ENCODE data around the gene C19orf47.

The C19orf47 gene, protein sequence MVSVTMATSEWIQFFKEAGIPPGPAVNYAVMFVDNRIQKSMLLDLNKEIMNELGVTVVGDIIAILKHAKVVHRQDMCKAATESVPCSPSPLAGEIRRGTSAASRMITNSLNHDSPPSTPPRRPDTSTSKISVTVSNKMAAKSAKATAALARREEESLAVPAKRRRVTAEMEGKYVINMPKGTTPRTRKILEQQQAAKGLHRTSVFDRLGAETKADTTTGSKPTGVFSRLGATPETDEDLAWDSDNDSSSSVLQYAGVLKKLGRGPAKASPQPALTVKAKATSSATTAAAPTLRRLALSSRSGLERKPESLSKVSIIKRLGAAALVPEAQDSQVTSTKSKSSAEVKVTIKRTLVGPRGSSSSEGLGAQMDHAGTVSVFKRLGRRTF

GRCh38 chr19:40348125-40348913 is at the start of gene C19orf47, which contains the start of gene PLD3:
C19orf47 (minus strand) TSS chr19:40348397; CDS start chr19:40341857, 6,540 bp downstream.
PLD3 (plus strand) TSS chr19:40348695; CDS start chr19:40366484, 17,789 bp downstream.
- DNase-seq: peak; percentile 100

- no peak for DNase-seq
Observed at GRCh38 chr19:40397568-40397906, 49.3 kb upstream of the C19orf47 start.

DNA sequence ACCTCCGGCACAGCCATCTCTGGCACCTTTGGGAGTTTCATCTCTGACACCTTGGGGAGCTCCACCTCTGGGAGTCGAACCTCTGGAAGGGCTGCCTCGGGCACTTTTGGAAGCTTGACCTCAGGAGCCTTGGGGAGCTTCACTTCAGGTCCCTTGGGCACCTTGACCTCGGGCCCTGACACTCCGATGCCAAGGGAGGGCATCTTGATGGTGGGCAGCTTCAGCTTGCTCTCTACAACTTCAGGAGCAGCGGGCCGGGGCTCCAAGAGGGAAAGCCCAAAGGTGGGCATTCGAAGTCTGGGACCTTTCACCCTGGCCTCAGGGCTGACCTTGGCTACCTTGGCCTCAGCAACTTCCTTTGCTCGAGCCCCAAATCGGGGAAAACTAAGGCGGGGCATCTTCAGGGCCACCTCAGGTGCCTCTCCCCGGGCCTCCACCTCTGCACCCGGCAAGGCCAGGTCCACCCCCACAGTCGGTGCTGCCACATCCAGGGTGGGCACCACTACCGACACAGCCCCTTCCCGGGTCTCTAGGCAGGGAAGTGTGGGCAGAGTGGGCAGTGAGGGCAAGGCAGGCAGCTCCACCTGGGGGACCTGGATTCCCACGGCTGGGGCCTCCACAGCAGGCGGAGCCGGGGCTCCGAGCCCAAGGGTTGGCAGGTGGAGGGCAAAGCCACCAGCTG is 48.8 kb upstream of the C19orf47 start:
- DNase-seq: no peak

DNA sequence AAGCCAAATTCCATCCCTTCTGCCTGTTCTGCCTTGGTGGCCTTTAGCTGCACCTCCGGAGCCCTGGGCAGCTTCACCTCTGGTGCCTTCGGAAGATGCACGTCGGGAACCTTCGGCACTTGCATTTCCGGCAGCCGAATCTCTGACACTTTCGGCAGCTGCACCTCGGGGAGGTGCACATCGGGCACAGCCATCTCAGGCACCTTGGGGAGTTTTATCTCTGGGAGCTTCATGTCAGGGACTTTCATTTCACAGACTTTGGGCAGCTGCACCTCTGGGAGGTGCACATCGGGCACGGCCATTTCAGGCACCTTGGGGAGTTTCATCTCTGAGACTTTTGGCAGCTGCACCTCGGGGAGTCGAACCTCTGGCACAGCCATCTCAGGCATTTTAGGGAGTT is 47.8 kb upstream of the C19orf47 start:
- no peak for DNase-seq

- DNase-seq: no peak
Observed at GRCh38 chr19:40394816-40395210, 46.6 kb upstream of the C19orf47 start.

DNA sequence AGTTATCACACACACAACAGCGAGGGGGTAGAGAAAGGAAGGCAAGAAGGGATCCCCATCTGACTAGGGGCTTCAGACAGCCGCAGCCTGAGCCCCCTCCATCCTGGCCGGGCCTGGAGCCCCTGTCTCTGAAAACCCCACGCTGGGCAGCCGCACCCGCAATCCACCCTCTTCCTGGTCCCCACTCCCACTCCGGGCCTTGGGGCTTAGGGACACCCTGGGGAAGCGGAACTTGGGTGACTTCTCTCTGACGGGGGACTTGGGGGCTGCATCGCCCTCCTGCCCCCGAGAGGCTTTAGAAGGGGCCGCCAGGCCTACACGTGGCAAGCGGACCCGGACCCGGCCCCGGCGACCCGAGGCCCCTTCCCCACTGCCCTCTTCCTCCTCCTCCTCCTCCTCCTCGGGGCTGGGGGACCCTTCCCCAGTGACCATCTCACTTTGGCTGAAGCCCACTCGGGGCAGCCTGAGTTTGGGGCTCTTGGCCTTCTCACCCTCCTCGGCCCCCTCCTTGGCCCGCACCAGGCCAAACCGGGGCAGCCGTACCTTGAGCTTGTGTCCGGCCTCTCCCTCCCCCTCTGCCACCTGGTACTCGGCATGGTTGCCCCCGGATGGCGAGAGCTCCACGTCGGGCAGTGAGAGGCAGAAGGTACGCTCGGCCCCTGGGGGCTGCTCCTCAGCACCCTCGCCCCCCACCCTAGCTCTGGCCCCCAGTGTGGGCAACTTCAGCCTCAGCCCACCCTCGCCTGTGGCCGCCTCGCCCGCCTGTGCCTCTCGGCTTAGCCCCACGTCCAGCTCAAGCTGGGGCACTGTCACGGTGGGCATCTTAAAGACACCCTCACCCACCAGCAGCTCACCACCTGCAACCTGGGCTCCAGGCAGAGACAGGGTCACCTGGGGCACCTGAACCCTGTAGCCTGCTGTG is 46.0 kb upstream of the C19orf47 start:
- DNase-seq: no peak

DNA sequence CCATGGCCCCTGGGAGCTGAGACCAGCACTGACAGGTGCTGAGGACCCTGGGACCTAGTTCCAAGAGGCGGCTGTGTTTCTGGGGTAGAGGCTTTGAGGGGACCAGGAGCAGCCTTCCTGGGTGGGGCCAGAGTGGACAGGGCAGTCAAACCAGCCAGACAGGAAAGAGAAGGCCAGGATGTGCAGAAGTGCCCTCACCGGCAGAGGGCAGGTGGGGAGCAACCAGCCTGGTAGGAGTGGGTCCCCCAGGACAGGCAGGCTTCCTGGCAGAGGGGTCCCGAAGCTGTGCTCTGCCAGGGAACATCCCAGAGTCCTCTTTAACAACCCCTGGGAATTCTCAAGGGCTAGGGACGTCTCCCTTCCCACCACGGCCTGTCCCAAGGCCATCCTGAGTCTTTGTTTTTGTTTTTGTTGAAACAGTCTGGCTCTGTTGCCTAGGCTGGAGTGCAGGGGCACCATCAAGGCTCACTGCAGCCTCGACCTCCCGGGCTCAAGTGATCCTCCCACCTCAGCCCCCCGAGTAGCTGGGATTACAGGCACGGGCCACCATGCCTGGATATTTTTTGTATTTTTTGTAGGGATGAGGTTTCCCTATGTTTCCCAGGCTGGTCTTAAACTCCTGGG is 44.8 kb upstream of the C19orf47 start:
- peak; percentile 76 for DNase-seq

DNA sequence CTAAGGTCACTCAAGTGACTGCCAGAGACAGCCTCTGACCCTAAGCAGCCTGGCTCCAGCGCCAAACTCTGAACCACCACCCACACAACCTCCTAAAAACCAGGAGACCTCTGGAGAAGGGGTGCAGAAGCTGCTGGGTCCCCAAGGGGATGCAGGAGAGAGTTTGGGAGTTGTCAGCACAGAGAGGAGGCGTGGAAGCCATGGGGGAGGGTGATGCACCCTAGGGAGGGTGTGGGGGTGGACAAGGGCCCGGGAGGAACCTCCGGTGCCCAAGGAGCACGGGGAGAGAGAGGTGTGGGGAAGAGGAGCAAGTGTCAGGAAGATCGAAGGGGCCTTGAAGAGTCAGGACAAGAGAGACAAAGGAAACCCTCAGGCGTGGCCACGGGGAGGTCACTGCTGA is 43.9 kb upstream of the C19orf47 start:
- DNase-seq: no peak

- no peak for DNase-seq
Observed at GRCh38 chr19:40390084-40390742, 42.0 kb upstream of the C19orf47 start, which contains the start of gene HIPK4. HIPK4 (minus strand) TSS chr19:40390181; CDS start chr19:40389902, 279 bp downstream.

DNA sequence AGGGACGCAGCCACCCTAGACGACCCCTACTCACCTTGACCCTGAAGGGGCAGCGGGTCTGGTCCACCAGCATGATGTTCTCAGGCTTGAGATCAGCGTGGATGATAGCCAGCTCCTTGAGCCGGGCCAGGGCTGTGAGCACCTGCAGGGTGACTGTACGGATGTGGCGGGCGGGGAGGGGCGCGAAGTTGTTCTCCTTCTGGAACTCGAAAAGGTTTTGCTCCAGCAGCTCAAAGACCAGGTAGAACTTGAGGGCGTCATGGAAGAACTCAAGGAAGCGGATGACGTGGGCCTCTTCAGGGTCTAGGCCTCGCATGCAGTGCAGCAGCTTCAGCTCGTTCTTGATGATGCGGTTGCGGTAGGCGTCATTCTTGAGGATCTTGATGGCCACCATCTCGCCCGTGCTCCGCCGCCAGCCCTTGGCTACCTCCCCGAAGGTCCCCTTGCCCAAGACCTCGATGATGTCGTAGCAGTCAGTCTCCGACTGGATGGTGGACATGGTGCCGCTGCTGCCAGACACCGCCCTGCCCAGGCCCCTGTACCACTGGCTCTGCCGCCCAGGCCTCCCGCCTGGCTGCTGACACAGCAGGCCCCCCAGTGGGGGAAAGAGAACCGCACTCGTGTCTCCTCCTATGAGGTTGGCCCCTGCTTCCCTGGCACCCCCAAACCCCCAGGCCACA is 41.3 kb upstream of the C19orf47 start:
- no peak for DNase-seq

GRCh38 chr19:40388481-40388880 is 40.3 kb upstream of the C19orf47 start:
- DNase-seq: no peak

- peak; percentile 38 for DNase-seq
Observed at GRCh38 chr19:40387155-40387554, 39.0 kb upstream of the C19orf47 start.

GRCh38 chr19:40383668-40384248 is 35.6 kb upstream of the C19orf47 start:
- DNase-seq: no peak

DNA sequence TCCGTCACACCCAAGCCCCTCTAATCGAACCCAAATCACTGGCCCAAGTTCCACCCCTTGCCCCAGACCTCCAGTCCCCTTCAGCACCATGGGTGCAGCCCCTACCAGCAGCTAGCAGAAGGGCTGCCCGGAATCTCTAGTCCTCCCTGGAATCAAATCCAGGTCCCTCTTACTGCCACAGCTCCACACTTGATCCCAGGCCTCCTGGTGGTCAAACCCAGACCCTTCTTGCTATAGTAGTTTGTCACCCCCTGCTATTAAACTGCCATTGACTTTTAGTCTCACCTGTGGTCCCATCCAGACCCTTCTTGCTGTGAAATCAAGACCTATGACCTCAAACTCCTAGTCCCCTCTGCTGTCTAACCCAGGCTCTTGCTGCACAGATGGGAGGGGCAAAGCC is 33.1 kb upstream of the C19orf47 start:
- peak; percentile 70 for DNase-seq

DNA sequence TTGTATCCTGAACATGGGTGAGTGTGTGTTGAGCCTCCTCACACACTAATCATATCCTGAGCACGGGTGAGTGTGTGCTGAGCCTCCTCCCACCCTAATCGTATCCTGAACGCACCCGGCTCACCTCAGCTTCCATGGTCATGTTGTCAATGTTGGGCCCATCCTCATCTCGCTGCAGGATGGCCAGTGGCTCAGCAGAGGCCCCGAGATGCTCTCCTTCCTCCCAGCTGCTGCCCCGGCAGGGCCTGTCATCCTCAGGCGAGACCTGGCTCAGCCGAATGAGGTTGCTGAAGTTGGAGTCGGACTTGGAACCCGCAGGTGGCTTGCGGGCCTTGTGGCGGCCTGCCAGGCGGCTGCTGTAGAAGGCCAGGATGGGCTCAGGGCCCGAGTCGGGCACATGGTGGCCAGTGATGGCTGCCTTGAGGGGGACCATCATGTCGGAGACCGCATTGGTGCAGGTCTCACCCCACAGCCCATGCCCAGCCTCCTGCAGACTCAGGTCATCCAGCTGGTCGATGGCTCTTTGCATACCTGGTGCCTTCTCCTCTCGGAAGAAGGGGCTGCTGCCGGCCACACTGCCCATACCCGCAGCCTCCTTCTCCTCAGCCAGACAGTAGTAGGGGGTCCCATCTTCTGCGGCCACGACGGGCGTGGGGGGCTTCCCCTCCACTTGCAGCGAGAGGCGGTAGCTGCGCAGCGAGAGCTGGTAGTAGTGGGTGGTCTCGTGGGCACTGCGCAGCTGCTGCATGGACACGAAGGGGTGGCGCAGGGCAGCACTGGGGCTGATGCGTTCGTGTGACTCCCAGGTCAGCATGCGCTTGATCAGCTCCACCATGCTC is 32.2 kb upstream of the C19orf47 start:
- no peak for DNase-seq

- DNase-seq: no peak
Observed at GRCh38 chr19:40379446-40380198, 31.4 kb upstream of the C19orf47 start.

- DNase-seq: no peak
Observed at GRCh38 chr19:40378509-40378908, 30.3 kb upstream of the C19orf47 start.

DNA sequence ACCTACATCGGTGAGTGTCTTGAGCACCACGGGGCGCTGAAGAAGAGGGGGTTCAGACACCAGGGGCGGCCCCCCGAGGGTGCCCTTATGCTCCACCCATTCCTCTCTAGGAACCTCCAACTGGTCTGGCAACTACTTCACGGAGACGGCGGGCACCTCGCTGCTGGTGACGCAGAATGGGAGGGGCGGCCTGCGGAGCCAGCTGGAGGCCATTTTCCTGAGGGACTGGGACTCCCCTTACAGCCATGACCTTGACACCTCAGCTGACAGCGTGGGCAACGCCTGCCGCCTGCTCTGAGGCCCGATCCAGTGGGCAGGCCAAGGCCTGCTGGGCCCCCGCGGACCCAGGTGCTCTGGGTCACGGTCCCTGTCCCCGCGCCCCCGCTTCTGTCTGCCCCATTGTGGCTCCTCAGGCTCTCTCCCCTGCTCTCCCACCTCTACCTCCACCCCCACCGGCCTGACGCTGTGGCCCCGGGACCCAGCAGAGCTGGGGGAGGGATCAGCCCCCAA is 29.7 kb upstream of the C19orf47 start:
- DNase-seq: peak; percentile 48
